Stimulated activated CD4-positive, alpha-beta T cell treated with anti-CD3 and anti-CD28 coated beads, Interleukin-15, amount 100 ng/mL, for 1 hour (primary cell): ENCODE measurements around the gene PCP4L1.

Experiments
- DNase-seq, 2 donors: peaks; one replicate each; pipeline ENCODE4 v3.0.0-alpha.2; 2020; ENCODE audit warnings: low read depth in 1 of 2, low spot score in 1 of 2

Gene PCP4L1

DNA sequence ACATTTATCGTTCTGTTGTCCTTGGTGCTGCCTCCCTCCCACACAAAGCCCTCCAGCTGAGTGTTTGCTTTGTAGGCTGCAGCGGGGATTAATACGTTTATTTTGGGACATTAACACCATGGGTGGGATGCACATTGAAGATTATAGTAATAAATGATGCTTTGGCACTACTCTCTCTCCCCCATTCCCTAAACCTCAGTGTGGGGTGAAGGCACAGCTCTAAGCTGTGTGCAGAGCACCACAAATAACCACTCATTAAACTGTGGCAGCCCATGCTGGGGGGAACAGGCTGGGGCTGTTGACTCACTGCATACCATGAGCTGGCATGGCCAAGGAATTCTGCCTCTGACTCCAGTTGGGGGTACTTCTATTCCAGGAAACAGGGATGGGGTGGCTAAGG, 7.7 kb downstream of the PCP4L1 start:
- DNase-seq: no peak

DNA sequence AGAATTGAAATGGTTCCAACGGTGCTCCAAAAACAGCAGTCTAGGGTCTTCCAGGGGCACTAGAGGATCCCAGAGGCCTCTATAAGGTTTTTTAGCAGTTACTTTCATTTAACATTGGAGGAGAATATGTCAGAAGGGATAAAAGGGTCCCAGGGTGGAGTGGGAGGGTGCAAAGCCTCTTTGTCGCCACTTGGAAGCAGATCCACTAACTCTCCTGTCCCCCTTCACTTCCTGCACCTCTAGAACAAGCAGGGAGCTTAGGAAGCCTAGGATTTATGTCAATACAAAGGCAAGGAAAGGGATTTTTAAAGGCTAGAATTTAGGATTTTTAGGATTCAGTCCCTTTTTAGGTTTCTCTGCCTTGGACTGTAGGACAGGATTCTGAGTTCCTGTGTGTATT, 8.3 kb downstream of the PCP4L1 start:
- DNase-seq: no peak

DNA sequence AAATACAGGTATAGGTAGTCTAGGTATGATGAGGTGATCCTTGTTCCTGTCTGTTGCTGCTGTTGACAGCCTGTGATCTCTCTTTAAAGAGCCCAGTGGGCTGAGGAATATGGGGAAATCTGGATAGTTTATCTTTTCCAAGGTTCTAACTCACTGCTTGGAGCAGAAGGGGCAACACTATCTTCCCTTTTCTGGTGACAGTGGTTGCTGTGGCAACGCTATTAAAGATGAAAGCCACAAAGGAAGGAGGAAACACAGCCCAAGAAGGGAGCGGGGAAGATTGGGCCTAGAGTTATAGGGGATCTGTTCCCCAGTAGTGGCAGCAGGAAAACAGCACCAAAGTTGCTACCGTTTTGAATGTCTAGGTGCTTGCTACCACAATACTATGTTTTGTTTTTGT, 8.8 kb downstream of the PCP4L1 start:
- DNase-seq: no peak

- no peak for DNase-seq
Observed at GRCh38 chr1:161273402-161273801, 14.9 kb downstream of the PCP4L1 start.

GRCh38 chr1:161274874-161275273, 16.3 kb downstream of the PCP4L1 start:
- no peak for DNase-seq

GRCh38 chr1:161282991-161283390, 24.4 kb downstream of the PCP4L1 start:
- no peak for DNase-seq

DNA sequence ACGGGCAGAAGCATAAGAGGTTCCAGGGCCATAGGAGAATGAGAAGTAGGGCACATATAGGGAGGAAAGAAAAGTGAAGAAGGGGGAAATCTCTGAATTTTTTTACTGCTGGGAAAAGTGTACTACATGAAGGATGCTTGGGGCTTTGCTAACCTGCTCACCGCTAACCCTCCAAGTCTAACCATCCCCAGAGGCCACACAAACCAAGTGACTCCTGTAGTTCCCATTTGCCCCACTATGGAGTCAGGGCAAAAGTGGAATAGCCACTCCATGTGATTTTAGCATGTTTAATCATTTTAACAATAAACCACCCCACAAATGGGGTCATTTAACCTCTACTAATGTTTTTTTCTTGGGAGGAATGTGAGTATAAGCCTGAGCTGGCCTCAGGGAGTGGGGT, 26.6 kb downstream of the PCP4L1 start:
- DNase-seq: no peak

DNA sequence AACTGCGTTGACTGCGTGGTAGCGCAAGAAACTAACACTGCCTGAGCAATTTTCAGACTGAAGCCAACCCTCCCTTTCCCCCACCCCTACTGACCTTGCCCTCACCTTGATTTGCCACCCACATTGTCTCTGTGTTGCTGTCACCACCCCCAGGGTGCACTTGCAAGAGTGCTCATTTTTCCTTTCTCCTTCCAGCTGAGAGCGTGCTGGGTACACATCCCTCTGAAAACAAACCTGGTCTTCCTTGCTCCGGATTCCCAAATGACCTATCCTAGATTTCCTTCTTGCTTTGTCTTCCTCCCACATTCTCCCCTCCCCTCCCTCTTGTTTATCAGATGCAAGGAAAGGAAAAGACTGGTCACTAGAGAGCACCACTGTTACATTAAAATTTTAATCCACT, 27.0 kb downstream of the PCP4L1 start:
- no peak for DNase-seq

- DNase-seq: no peak
Observed at GRCh38 chr1:161287482-161288054, 29.0 kb downstream of the PCP4L1 start.

DNA sequence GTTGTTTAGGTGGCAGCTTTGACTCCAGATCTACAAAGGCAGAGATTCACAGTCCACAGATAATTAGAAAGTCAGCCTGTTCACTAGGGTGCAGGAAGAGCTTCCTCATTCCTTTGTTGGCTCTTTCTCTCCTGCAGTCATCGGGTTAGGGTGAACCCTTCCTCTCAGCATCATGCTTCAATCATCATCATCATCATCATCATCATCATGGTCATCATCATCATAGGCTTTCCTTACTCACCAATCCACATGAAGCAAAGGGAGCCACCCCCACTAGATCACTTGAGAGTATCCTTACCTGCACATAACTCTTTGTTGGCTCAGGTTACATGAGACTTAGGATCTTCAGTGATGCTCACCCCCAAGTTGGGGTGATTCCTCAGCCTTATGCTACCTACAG, 32.2 kb downstream of the PCP4L1 start:
- DNase-seq: no peak

DNA sequence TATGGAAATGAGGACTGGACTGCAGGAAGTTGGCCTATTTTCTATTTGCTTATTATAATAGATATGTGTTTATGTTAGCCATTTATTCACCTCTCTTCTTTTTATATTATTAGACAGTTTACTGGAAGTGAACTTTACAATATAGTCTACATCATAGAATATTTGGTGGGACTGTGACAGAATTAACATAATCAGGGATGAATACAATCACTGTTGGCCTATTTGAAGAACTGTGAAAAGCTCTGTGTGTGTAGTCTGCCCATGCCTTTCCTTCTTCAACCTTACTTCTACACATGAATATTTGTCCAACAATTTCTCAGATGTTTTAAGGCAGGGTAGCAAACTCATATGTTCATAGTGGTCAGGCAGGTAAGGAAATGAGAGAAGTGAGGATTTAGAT, 38.9 kb downstream of the PCP4L1 start:
- DNase-seq: no peak

DNA sequence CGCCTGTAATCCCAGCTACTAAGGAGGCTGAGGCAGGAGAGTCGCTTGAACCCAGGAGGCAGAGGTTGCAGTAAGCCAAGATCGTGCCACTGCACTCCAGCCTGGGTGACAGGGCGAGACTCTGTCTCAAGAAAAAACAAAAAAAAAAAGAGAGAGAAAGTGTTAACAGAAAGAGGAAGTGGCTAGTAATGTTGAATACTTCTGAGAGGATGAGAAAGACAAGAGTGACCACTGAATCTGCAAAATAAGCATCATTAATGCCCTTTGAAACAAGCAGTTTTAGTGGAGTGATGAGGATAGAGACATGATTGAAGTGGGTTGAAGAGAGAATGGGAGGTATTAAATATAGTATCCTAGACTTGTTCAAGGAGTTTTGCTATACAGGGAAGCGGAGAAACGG, 39.6 kb downstream of the PCP4L1 start:
- DNase-seq: no peak

GRCh38 chr1:161299347-161299746, 40.8 kb downstream of the PCP4L1 start:
- DNase-seq: no peak

DNA sequence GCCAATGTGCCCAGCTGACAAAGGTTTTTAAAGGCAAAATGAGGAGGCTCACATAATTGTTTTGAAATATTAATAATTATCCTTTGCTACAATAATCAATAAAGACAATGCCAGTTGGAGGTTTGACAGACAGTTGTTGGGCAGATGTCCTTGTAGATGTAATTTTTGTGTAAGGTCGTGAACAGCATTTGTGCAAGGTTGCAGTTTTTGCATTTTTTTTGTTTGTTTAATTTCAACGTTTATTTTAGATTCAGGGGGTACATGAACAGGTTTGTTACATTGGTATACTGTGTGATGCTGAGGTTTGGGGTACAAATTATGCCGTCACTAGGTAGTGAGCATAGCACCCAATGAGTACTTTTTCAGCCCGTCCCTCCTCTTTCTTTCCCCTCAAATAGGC, 41.9 kb downstream of the PCP4L1 start:
- DNase-seq: no peak

DNA sequence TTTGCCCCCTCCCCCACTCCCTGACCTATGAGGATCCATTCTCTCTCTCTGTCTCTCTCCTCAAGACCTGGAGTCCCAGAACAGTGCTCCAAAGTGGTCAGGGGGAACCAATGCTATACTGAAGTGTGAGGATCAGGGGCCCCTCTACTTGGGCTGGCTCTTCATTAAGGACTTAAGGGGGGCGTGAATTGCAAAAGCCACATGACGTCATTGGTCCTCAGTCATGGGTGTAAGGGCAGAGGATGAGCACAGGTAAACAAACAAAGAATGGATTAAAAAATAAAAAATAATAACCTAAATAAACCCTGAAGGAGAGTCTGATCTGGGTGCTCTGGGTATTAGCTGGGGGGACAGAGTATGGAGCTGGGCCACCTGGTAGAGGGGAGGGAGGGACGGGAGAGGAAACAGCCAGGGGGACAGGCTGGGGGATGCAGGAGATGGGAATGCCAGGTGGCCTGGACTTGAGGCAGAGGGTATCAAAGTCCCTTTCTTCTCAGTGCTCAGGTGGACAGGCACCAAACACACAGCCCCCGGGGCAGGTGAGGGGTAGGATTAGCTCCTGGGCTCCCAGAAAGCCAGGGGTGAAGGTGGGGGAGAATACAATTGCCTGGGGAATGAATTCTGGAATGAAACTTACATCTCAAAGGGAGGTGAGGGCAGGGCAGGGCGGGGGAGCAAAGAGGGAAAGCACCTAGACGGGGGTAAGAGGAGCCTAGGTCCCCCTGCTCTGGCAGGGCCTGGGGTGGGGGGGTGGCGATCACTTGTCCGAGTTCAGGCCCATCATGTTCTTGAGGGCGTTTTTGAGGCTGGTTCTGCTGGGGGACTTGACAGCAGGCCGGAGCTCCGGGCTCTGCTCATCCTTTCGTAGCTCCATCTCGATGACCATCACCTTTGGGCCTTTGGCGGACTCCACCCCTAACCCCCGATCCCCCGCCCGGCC, 46.7 kb downstream of the PCP4L1 start:
- DNase-seq: no peak

GRCh38 chr1:161305867-161306519, 47.4 kb downstream of the PCP4L1 start:
- DNase-seq: peak; percentile 73 to 76

DNA sequence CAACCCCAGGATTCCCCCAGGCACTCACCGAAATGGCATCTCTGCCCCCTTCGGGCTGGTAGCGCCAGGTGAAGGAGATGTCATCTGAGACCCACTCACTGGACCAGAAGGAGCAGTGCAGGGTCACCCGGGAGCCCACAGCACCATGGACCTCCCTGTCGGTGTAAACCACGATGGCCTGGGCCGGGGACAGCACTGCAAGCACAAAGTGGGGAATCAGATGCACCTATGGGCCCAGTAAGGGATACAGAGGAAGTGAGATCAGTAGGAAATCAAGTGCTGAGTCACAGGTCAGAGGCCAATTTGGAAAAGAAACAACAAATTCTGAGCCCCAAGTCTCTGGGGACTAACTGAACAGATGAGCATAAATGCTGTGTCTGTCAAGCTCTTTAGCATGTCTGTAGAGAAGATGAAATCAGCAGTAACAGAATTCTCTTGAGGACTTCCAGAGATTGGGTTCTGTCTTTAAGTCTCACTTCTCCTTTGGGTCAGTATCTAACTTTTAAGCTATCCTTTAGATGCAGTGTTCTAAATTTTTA, 48.8 kb downstream of the PCP4L1 start:
- no peak for DNase-seq

GRCh38 chr1:161307892-161308638, 49.5 kb downstream of the PCP4L1 start:
- no peak for DNase-seq

DNA sequence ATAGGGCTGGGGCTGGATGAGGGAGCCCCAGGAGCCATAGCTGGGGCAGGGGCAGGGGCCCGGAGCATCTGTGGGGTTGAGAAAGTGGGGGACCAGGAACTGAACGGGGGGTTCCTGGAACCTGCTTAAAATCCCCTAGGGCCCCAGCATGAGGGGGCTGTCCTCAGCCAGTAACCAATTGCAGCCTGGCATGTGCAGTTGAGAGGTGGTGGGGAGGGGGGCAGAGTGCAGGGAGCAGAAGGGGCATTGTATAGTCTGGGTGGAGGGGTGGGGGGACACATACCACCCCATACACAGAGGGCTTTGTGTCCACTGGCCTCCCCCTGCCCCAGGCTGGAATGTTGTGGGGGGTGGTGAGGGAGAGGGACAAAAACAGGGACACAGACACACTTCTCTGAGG, 51.3 kb downstream of the PCP4L1 start, which contains the start of gene MPZ:
TSS of gene MPZ (minus strand) at position 101 of the 400 bp plus-strand sequence. CDS start at position 38, 63 bp downstream.
- no peak for DNase-seq

DNA sequence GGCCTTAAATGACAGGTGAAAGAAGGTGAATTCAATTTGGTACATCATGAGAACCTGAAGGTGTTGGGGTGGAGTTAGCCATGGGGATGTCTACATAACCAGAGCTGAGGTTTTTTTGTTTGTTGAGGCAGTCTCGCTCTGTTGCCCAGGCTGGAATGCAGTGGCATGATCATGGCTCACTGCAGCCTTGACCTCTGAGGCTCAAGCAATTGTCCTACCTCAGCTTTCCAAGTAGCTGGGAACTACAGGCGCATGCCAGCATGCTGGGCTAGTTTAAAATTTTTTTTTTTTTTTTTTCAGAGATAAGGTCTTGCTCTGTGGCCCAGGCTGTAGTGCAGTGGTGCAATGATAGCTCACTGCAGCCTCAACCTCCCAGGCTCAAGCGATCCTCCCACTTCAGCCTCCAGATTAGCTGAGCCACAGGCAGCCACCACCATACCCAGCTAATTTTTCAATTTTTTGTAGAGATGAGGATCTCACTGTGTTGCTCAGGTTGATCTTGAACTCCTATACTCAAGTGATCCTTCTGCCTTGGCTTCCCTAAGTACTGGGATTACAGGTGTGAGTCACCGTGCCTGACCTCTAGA, 53.1 kb downstream of the PCP4L1 start:
- DNase-seq: no peak
